Endodermal cell (in vitro differentiated cells): ENCODE data around the gene INPP5E. TPM values are rescaled to one million over a fixed set of nuclear protein-coding genes. Genes with fewer than 3 reads are reported as not detected.

ENCODE experiments used
- DNase-seq: peaks from one replicate; pipeline ENCODE4 v3.0.0-alpha.2; 2017
- H3K27ac ChIP-seq: 2 replicates; pipeline ENCODE4 v1.5.1; 2013; ENCODE audit warnings: mild to moderate bottlenecking, low read depth, low read length, moderate library complexity
- H3K27me3 ChIP-seq: 2 replicates; pipeline ENCODE4 v1.6.1; 2013; ENCODE audit warnings: mild to moderate bottlenecking, low read length, moderate library complexity; ENCODE audit not compliant: insufficient read depth, control insufficient read depth, poor library complexity, severe bottlenecking
- H3K36me3 ChIP-seq: 2 replicates; pipeline ENCODE4 v1.7.0; 2013; ENCODE audit warnings: mild to moderate bottlenecking, low read length, moderate library complexity; ENCODE audit not compliant: control insufficient read depth, insufficient read depth
- H3K4me1 ChIP-seq: one replicate; pipeline ENCODE4 v1.7.0; 2013; ENCODE audit warnings: low read length; ENCODE audit not compliant: control insufficient read depth, insufficient read depth
- H3K4me3 ChIP-seq: 2 replicates; pipeline ENCODE4 v1.5.1; 2013; ENCODE audit warnings: mild to moderate bottlenecking, low read length, moderate library complexity
- H3K9ac ChIP-seq: 2 replicates; pipeline ENCODE4 v1.6.1; 2013; ENCODE audit warnings: mild to moderate bottlenecking, low read length, moderate library complexity; ENCODE audit not compliant: poor library complexity, severe bottlenecking; ENCODE audit errors: extremely low read depth
- H3K9me3 ChIP-seq: 2 replicates; pipeline ENCODE4 v1.6.1; 2013; ENCODE audit warnings: mild to moderate bottlenecking, low read length, moderate library complexity; ENCODE audit not compliant: control insufficient read depth
- H3K27ac Mint-ChIP-seq: 2 replicates; pipeline ENCODE4 v1.8.0; 2020; ENCODE audit warnings: mixed read lengths
- H3K27me3 Mint-ChIP-seq: 2 replicates; pipeline ENCODE4 v1.8.0; 2021; ENCODE audit warnings: mild to moderate bottlenecking, mixed read lengths; ENCODE audit not compliant: insufficient read depth
- H3K36me3 Mint-ChIP-seq: 2 replicates; pipeline ENCODE4 v1.8.0; 2020; ENCODE audit warnings: low read depth, mixed read lengths
- H3K4me1 Mint-ChIP-seq: 2 replicates; pipeline ENCODE4 v1.8.0; 2020; ENCODE audit warnings: mixed read lengths
- H3K4me3 Mint-ChIP-seq: 2 replicates; pipeline ENCODE4 v1.8.0; 2020; ENCODE audit warnings: mild to moderate bottlenecking, moderate library complexity, mixed read lengths
- H3K9me3 Mint-ChIP-seq: 2 replicates; pipeline ENCODE4 v1.8.0; 2020; ENCODE audit warnings: mild to moderate bottlenecking, mixed read lengths
- CTCF ChIP-seq: fragments of 200-600 bp; sonication (generic); conservative IDR thresholded peaks from 2 replicates; pipeline ENCODE4 v1.5.0; 2021; ENCODE audit warnings: antibody characterized with exemption, mild to moderate bottlenecking
- WGBS, 2 experiments: methylation state at CpG; one replicate each; pipeline versions ENCODE4 v1.1.5 to v1.1.7; 2013; ENCODE audit warnings: missing lambda C conversion rate in 2 of 2, mixed read lengths in 1 of 2; ENCODE audit not compliant: insufficient coverage in 1 of 2, insufficient read length in 1 of 2; 5-methylcytosine and 5-hydroxymethylcytosine counted together
- total RNA-seq, 2 donors: library from RNA; stranded (reverse); fragmentation: NEBNext Ultra II Directional in 1 of 2; extraction: Animal tissue kit (Norgen Biotek cat#: 25700) in 1 of 2; gene quantifications; 2 replicates in 1 of 2; 3 replicates in 1 of 2; pipeline ENCODE4 v1.2.1, GENCODE V29; 2021

The INPP5E gene
- total RNA-seq, 2 donors from 2014 or later, result 30.8 to 34.7 TPM

- TF ChIP-seq CTCF, result no peak
- Histone ChIP-seq H3K4me1 (peaks cover 9% of the 10 kb centered on the region), H3K27ac (no peak overlapping the region), H3K4me3 (peak overlapping the region; percentile 91), H3K36me3 (peaks cover 30% of the 10 kb centered on the region), H3K27me3 (no peaks in the 10 kb centered on the region), H3K9me3 (no peaks in the 10 kb centered on the region), H3K9ac (no peak overlapping the region)
- peaks cover 16% of the 10 kb centered on the region for H3K4me1 Mint-ChIP-seq
- no peak for DNase-seq
- no peaks in the 10 kb centered on the region for H3K27me3 Mint-ChIP-seq
- WGBS, 2 experiments, result 92 to 100% methylated on average over 3 to 8 of the region's 8 CpGs
- peak overlapping the region; percentile 77 for H3K4me3 Mint-ChIP-seq
- H3K9me3 Mint-ChIP-seq, result no peaks in the 10 kb centered on the region
- no peak overlapping the region for H3K27ac Mint-ChIP-seq
- peaks cover 20% of the 10 kb centered on the region for H3K36me3 Mint-ChIP-seq
These were observed 2.2 kb downstream of the INPP5E start for GRCh38 chr9:136437430-136437829.

DNA sequence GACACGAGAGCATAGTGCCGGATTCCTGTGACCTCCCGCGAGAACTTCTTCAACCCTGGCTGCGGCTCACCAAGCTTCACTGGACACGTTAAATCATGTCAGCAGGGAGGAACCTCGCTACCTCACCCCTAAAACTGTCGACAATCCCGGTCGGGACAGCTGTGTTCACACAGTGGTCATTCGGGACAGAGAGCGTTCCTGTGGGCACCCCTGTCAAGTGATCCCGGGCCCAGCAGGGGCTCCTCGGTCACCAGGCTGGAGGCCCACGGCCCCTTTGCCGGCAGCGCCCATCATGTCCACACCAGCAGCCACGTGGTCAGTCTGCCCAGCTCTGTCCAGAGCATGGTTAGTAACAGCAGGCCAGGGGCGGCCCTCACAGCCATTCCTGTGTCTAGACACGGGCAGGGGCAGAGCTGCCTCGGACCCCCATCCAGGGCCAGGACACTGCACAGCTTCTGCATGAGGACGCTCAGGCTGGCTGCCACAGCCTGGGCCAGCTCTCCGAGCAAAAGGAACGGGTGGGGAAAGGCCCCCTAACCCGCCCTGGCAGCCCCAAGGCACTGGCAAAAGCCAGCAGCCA lies 3.5 kb downstream of the INPP5E start:
- Mint-ChIP-seq H3K4me1 (peaks cover 16% of the 10 kb centered on the region), H3K4me3 (peak overlapping the region; percentile 77), H3K27ac (no peak overlapping the region), H3K27me3 (no peaks in the 10 kb centered on the region), H3K9me3 (no peaks in the 10 kb centered on the region), H3K36me3 (peaks cover 10% of the 10 kb centered on the region)
- Histone ChIP-seq H3K27ac (no peak overlapping the region), H3K27me3 (no peaks in the 10 kb centered on the region), H3K9ac (no peak overlapping the region), H3K9me3 (no peaks in the 10 kb centered on the region), H3K4me1 (peaks cover 9% of the 10 kb centered on the region), H3K4me3 (peak overlapping the region; percentile 91), H3K36me3 (peaks cover 17% of the 10 kb centered on the region)
- TF ChIP-seq CTCF, result no peak
- no peak for DNase-seq
- WGBS, 2 experiments, result 84 to 88% methylated on average over 23 to 25 of the region's 25 CpGs

GRCh38 chr9:136434580-136435169 lies 5.0 kb downstream of the INPP5E start:
- H3K4me1 ChIP-seq, result peaks cover 9% of the 10 kb centered on the region
- no peak overlapping the region for H3K9ac ChIP-seq
- H3K27me3 Mint-ChIP-seq, result no peaks in the 10 kb centered on the region
- no peak for TF ChIP-seq CTCF
- H3K36me3 Mint-ChIP-seq, result peaks cover 9% of the 10 kb centered on the region
- H3K27ac ChIP-seq, result no peak overlapping the region
- 94 to 100% methylated on average over 5 to 17 of the region's 17 CpGs for WGBS, 2 experiments
- no peaks in the 10 kb centered on the region for H3K27me3 ChIP-seq
- DNase-seq, result no peak
- peaks cover 12% of the 10 kb centered on the region for H3K36me3 ChIP-seq
- H3K27ac Mint-ChIP-seq, result no peak overlapping the region
- H3K9me3 Mint-ChIP-seq, result no peaks in the 10 kb centered on the region
- no peaks in the 10 kb centered on the region for H3K9me3 ChIP-seq
- H3K4me3 Mint-ChIP-seq, result no peak overlapping the region
- H3K4me3 ChIP-seq, result no peak overlapping the region
- peaks cover 16% of the 10 kb centered on the region for H3K4me1 Mint-ChIP-seq
